Right lobe of liver (tissue), 4 donors: ENCODE results near the gene KLHL21.

Experiments used
- POLR2A ChIP-seq: fragments of 450-650 bp; IDR thresholded peaks from one replicate; pipeline ENCODE4 v1.6.1; 2017; ENCODE audit warnings: antibody characterized with exemption, mild to moderate bottlenecking
- TF ChIP-seq, protein P1 (sequence below), 4 donors: fragments of 200-600 bp in 3 of 4; fragments of 450-650 bp in 1 of 4; IDR thresholded peaks; one replicate each; pipeline versions ENCODE4 v1.5.1 to v1.8.0; 2016 to 2022; ENCODE audit warnings: antibody characterized with exemption in 4 of 4, mild to moderate bottlenecking in 2 of 4
- donor health status: DM: no; HTN: no; CAD: no.
- donor health status: DM: no; HTN: no; CAD: no.
- donor health status: DM: no; HTN: yes; CAD: no.

DNA sequence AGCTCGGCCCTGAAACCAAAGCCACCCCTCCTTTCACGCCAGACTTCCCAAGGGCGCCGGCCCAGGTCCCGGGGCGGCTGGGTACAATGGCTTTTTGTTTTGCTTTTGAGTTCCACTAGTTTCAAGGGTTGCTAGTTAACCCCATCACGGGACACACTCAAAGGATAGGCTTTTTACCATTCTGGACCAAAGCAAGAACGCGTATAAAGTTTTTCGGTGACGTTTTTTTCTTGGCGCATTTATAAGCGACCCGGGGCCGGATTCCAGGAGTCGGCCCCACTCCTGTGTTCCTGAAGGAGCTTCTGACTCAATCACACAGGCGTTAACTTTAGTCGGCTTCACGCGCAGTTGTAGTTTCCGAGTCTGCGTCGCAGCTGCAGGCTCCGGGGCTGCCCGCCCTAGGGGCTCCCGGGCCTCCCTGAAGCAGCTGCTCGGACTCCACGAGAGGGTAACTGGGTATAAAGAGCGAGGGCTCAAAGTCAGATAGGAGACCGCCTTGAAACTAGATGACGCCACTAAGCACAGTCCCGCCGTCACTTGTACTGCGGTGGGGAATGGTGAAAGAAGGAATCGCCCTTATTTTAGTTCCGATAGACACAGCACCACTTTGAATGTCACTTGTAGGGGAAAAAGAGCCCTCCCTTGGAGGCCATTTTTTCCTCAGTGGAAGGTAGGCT lies 707 bp upstream of the KLHL21 start:
- TF ChIP-seq, protein P1, sequence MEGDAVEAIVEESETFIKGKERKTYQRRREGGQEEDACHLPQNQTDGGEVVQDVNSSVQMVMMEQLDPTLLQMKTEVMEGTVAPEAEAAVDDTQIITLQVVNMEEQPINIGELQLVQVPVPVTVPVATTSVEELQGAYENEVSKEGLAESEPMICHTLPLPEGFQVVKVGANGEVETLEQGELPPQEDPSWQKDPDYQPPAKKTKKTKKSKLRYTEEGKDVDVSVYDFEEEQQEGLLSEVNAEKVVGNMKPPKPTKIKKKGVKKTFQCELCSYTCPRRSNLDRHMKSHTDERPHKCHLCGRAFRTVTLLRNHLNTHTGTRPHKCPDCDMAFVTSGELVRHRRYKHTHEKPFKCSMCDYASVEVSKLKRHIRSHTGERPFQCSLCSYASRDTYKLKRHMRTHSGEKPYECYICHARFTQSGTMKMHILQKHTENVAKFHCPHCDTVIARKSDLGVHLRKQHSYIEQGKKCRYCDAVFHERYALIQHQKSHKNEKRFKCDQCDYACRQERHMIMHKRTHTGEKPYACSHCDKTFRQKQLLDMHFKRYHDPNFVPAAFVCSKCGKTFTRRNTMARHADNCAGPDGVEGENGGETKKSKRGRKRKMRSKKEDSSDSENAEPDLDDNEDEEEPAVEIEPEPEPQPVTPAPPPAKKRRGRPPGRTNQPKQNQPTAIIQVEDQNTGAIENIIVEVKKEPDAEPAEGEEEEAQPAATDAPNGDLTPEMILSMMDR (IDR thresholded peaks at IDR 0.05) = no peak
- TF ChIP-seq POLR2A = no peak
